Liver (tissue), 9 donors: ENCODE data around the gene PRRT1B. TPM values are rescaled to one million over a fixed set of nuclear protein-coding genes. Genes with fewer than 3 reads are reported as not detected.

Source experiments
- DNase-seq: peaks from one replicate; pipeline ENCODE4 v3.0.0-alpha.2; 2017; ENCODE audit warnings: low spot score
- H3K27ac ChIP-seq, 2 donors: one replicate each; pipeline ENCODE4 v1.7.0; 2013; ENCODE audit warnings: inconsistent platforms in 2 of 2, low read length in 2 of 2, control low read depth in 1 of 2, low read depth in 1 of 2, mild to moderate bottlenecking in 1 of 2
- H3K27me3 ChIP-seq, 4 donors: one replicate each; pipeline versions ENCODE4 v1.6.1 to v1.7.0; 2013; ENCODE audit warnings: low read length in 3 of 4, inconsistent platforms in 1 of 4, mild to moderate bottlenecking in 1 of 4, moderate library complexity in 1 of 4; ENCODE audit not compliant: control insufficient read depth in 4 of 4, insufficient read depth in 4 of 4
- H3K36me3 ChIP-seq, 4 donors: one replicate each; pipeline versions ENCODE4 v1.6.1 to v1.7.0; 2013; ENCODE audit warnings: low read length in 3 of 4, mild to moderate bottlenecking in 3 of 4, low read depth in 1 of 4, moderate library complexity in 1 of 4; ENCODE audit not compliant: control insufficient read depth in 4 of 4, insufficient read depth in 3 of 4
- H3K4me1 ChIP-seq, 4 donors: one replicate each; pipeline versions ENCODE4 v1.6.1 to v1.7.0; 2013; ENCODE audit warnings: low read length in 3 of 4, mild to moderate bottlenecking in 3 of 4, moderate library complexity in 1 of 4; ENCODE audit not compliant: control insufficient read depth in 4 of 4, insufficient read depth in 4 of 4
- H3K4me3 ChIP-seq, 3 donors: one replicate each; pipeline versions ENCODE4 v1.6.1 to v1.7.0; 2013; ENCODE audit warnings: low read length in 3 of 3, control low read depth in 1 of 3, low read depth in 1 of 3, mild to moderate bottlenecking in 1 of 3
- H3K9ac ChIP-seq, 2 donors: one replicate each; pipeline ENCODE4 v1.7.0; 2013; ENCODE audit warnings: low read length in 2 of 2, mild to moderate bottlenecking in 2 of 2, moderate library complexity in 2 of 2, control low read depth in 1 of 2, low read depth in 1 of 2
- H3K9me3 ChIP-seq, 4 donors: one replicate each; pipeline versions ENCODE4 v1.6.1 to v1.7.0; 2013; ENCODE audit warnings: low read length in 3 of 4; ENCODE audit not compliant: control insufficient read depth in 4 of 4
- ATF3 ChIP-seq: IDR thresholded peaks from 2 replicates; pipeline ENCODE4 v1.6.1; 2016; ENCODE audit warnings: antibody characterized with exemption
- CTCF ChIP-seq: fragments of 150-350 bp; IDR thresholded peaks from 2 replicates; pipeline ENCODE4 v1.5.1; 2017; ENCODE audit warnings: improper control_type of control experiment, low read depth, low read length; ENCODE audit not compliant: missing input control
- EGR1 ChIP-seq, 2 donors: IDR thresholded peaks; 2 replicates each; pipeline ENCODE4 v1.6.1; 2016 to 2018; ENCODE audit warnings: antibody characterized with exemption in 2 of 2, low read depth in 2 of 2
- FOXA1 ChIP-seq: IDR thresholded peaks from 2 replicates; pipeline ENCODE4 v1.6.1; 2016; ENCODE audit warnings: antibody characterized with exemption
- FOXA2 ChIP-seq: IDR thresholded peaks from 2 replicates; pipeline ENCODE4 v1.6.1; 2016; ENCODE audit warnings: antibody characterized with exemption
- HNF4A ChIP-seq, 2 donors: conservative IDR thresholded peaks; 2 replicates each; pipeline ENCODE4 v1.6.1; 2016; ENCODE audit warnings: antibody characterized with exemption in 2 of 2, mild to moderate bottlenecking in 2 of 2
- HNF4G ChIP-seq: IDR thresholded peaks from 2 replicates; pipeline ENCODE4 v1.6.1; 2016; ENCODE audit warnings: antibody characterized with exemption
- JUND ChIP-seq, 2 donors: IDR thresholded peaks; 2 replicates each; pipeline ENCODE4 v1.6.1; 2016; ENCODE audit warnings: antibody characterized with exemption in 2 of 2
- MAX ChIP-seq: IDR thresholded peaks from 2 replicates; pipeline ENCODE4 v1.6.1; 2016; ENCODE audit warnings: antibody characterized with exemption
- NR2F2 ChIP-seq: IDR thresholded peaks from 2 replicates; pipeline ENCODE4 v1.6.1; 2016; ENCODE audit warnings: antibody characterized with exemption
- RAD21 ChIP-seq, 2 donors: IDR thresholded peaks; 2 replicates each; pipeline ENCODE4 v1.6.1; 2016; ENCODE audit warnings: antibody characterized with exemption in 2 of 2, mild to moderate bottlenecking in 2 of 2
- RXRA ChIP-seq, 2 donors: IDR thresholded peaks; 2 replicates each; pipeline ENCODE4 v1.6.1; 2017 to 2018; ENCODE audit warnings: antibody characterized with exemption in 2 of 2, mild to moderate bottlenecking in 1 of 2
- SP1 ChIP-seq: IDR thresholded peaks from 2 replicates; pipeline ENCODE4 v1.6.1; 2018; ENCODE audit warnings: antibody characterized with exemption, mild to moderate bottlenecking
- TAF1 ChIP-seq: conservative IDR thresholded peaks from 2 replicates; pipeline ENCODE4 v1.6.1; 2016; ENCODE audit warnings: antibody characterized with exemption, mild to moderate bottlenecking
- YY1 ChIP-seq: IDR thresholded peaks from 2 replicates; pipeline ENCODE4 v1.6.1; 2016; ENCODE audit warnings: antibody characterized with exemption, mild to moderate bottlenecking
- WGBS: extraction: QIAGEN DNeasy Blood & Tissue Kit; methylation state at CpG from one replicate; pipeline ENCODE4 v1.1.7; 2013; 5-methylcytosine and 5-hydroxymethylcytosine counted together
- polyA plus RNA-seq, 2 donors: library from polyadenylated mRNA; stranded (reverse) in 1 of 2; unstranded in 1 of 2; fragments of 200-250 nt in 1 of 2; fragments of >200 nt in 1 of 2; fragmentation: Nextera tagmentation in 1 of 2; extraction: Ambion mirVana in 1 of 2; gene quantifications; one replicate each; pipeline versions ENCODE4 v1.2.1 to v1.2.3, GENCODE V29; 2013 to 2015
- total RNA-seq, 2 donors: library from RNA; depleted of rRNA; stranded (reverse); fragments of >200 nt; gene quantifications; one replicate each; pipeline ENCODE4 v1.2.3, GENCODE V29; 2014
- donor health status: healthy.
- donor health status: healthy.
- donor health status: healthy.
- donor health status: healthy.
- donor health status: healthy.

The PRRT1B gene
- total and polyA plus RNA-seq, 4 donors, result 0.15 to 1.9 (median 1.4) TPM

GRCh38 chr9:131539223-131539923 is 6.0 kb upstream of the PRRT1B start (continued):
- no peak for TF ChIP-seq CTCF
- no peak for TF ChIP-seq MAX
- no peak for TF ChIP-seq EGR1 (IDR thresholded peaks at IDR 0.05; ENCODE audit: low read depth in 2 of 2)
- no peak for TF ChIP-seq RXRA (IDR thresholded peaks at IDR 0.05)
- TF ChIP-seq HNF4A (conservative IDR thresholded peaks at IDR 0.05), result no peak
- no peak for TF ChIP-seq NR2F2
- TF ChIP-seq JUND (IDR thresholded peaks at IDR 0.05), result no peak

GRCh38 chr9:131543141-131543540 is 2.2 kb upstream of the PRRT1B start:
- TF ChIP-seq ATF3 (no peak), RAD21 (IDR thresholded peaks at IDR 0.05) (no peak), CTCF (no peak), HNF4G (no peak), EGR1 (IDR thresholded peaks at IDR 0.05; ENCODE audit: low read depth in 2 of 2) (no peak), FOXA1 (no peak), TAF1 (no peak), JUND (IDR thresholded peaks at IDR 0.05) (no peak), RXRA (IDR thresholded peaks at IDR 0.05) (no peak), YY1 (no peak), FOXA2 (no peak), SP1 (no peak), MAX (no peak), HNF4A (conservative IDR thresholded peaks at IDR 0.05) (no peak)
- H3K4me3 ChIP-seq, result peak overlapping the region in 1 of 3 donors; percentile 23
- peaks cover 0 to 6% (median 2%) of the 10 kb centered on the region in 4 donors for H3K9me3 ChIP-seq
- no peaks in the 10 kb centered on the region for H3K36me3 ChIP-seq
- H3K9ac ChIP-seq, result no peak overlapping the region
- DNase-seq, result no peak
- H3K27ac ChIP-seq, result no peak overlapping the region
- H3K27me3 ChIP-seq, result peaks cover 0 to 3% (median 0%) of the 10 kb centered on the region in 4 donors
- 95% methylated on average over 6 of the region's 6 CpGs for WGBS
- peaks cover 5 to 14% (median 7%) of the 10 kb centered on the region in 4 donors for H3K4me1 ChIP-seq

- Histone ChIP-seq H3K4me1 (peaks cover 5 to 14% (median 7%) of the 10 kb centered on the region in 4 donors), H3K36me3 (no peaks in the 10 kb centered on the region), H3K27me3 (peaks cover 0 to 3% (median 0%) of the 10 kb centered on the region in 4 donors), H3K4me3 (peak overlapping the region; percentile 49 to 60 (median 55)), H3K27ac (peak overlapping the region; percentile 20 to 39), H3K9me3 (peaks cover 0 to 6% (median 2%) of the 10 kb centered on the region in 4 donors), H3K9ac (no peak overlapping the region)
- no peak for TF ChIP-seq CTCF
- no peak for TF ChIP-seq HNF4A (conservative IDR thresholded peaks at IDR 0.05)
- TF ChIP-seq SP1, result no peak
- no peak for DNase-seq
- 1% methylated on average over 30 of the region's 30 CpGs for WGBS
Observed at GRCh38 chr9:131545786-131546335, 538 bp downstream of the PRRT1B start.
